ENCODE data around the gene SERPINF2.

DNA sequence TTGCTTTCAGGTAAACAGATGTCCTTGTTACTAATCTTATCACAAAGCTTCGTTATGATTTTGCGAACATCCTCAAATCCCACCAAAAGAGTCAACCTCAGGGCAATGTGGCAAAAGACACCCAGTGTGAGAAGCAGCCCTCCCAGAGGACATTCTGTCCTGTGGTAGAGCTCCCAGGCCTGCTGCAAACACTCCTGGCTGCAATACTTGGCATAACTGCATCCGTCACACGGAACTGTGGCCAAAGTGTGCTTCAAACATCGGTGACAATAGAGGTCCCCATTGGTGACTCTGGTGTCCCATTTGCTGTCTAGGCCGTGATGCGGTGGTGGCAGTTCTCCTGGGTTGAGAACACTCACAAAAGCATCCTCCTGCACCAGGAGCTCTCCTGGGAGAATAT is 57.6 kb downstream of the SERPINF2 start:
- no peak for TF ChIP-seq EZH2phosphoT487 (IDR thresholded peaks at IDR 0.05; ENCODE audit: insufficient read depth, low read depth)
- no peak for TF ChIP-seq EZH2 (IDR thresholded peaks at IDR 0.05; ENCODE audit: insufficient read depth, poor library complexity, severe bottlenecking)
